OCI-M1 (cell line): ENCODE data around the gene ZNF662.

ENCODE experiments used
- DNase-seq: peaks from one replicate; lab custom pipeline; 2025; lab: John Stamatoyannopoulos, UW

Gene ZNF662

DNA sequence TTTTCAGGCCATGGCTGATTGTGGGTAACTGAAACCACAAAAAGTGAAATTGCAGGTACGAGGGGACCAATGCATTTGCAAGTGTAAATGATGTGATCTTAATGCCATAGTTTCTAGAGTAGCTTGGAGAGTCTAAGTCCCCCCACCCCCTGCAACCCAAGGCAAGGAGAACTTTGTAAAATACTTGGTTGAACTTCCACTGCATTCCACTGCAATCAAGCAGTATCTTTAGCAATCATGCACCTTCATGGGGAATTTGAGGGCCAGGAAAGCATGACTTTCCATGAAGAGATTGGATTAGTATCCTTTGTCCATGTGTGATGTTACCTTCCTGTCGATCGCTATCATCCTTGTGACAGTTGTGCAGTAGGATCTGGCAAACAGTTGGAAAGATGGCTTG is 18.9 kb upstream of the ZNF662 start:
- DNase-seq: no peak

DNA sequence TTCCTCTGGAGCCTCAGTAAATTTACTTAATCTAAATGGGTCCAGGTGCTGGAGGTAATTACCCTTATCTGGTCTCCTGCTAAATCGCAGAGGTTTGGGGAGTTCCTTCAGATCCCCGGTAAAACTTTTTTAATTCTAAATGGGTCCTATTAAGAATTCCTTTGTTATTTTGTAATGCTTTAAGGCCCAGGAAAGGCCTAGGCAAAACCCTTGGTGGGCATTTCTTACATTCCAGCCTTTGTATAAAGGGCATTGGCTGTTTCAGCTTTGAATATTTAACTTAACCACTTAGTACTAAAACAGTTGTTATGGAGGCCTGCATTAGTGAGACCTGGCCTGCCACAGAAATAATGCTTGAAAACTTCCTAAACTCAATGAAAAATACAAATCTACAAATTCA is 14.9 kb upstream of the ZNF662 start:
- no peak for DNase-seq

DNA sequence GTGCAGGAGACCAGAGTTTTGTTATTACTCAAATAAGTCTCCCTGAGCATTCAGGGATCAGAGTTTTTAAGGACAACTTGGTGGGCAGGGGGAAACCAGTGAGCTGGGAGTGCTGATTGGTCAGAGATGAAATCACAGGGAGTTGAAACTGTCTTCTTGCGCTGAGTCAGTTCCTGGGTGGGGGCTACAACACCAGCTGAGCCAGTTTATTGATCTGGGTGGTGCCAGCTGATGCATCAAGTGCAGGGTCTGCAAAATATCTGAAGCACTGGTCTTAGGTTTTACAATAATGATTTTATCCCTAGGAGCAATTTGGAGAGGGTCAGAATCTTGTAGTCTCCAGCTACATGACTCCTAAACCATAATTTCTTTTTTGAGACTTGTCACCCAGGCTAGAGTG is 13.8 kb upstream of the ZNF662 start:
- no peak for DNase-seq

- no peak for DNase-seq
These were observed 13.1 kb upstream of the ZNF662 start for GRCh38 chr3:42892807-42893206.

DNA sequence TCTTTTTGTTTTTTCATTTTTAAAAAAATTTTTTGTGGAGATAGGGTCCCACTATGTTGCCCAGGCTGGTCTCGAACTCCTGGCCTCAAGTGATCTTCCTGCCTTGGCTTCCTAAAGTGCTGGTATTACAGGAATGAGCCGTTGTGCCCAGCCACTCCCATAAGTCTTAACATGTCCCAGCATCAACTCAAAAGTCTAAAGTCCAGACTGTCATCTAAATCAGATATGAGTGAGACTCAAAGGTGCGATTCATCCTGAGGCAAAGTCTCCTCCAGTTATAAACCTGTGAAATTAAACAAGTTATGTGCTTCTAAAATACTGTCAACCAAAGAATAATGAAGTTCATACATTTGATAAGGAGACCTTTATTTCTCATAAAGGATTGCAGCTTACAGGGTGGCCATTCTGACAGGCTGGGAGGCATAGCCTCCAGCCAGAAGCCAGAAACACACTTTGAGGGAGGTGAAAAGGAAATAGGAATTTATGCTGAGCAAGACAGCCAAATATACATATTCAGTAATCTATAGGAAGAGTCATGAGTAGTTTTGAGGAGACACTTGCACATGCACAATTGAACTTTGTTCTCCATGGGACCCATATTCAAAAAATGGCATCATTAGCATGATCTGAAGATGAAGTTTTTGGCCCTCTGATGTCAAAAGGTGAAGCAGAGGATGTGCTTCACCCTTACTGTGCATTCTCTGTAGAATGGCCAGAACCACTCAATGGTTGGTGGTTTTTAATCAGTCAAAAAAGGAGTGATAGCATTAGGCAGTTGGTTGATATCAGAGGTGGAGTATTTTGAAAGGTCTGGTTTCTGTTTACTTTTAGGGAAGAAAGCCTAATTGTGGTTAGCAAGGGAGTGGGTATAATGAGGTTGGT is 11.0 kb upstream of the ZNF662 start:
- peak; percentile 48 for DNase-seq

GRCh38 chr3:42895580-42895868 is 10.4 kb upstream of the ZNF662 start:
- peak; percentile 48 for DNase-seq

DNA sequence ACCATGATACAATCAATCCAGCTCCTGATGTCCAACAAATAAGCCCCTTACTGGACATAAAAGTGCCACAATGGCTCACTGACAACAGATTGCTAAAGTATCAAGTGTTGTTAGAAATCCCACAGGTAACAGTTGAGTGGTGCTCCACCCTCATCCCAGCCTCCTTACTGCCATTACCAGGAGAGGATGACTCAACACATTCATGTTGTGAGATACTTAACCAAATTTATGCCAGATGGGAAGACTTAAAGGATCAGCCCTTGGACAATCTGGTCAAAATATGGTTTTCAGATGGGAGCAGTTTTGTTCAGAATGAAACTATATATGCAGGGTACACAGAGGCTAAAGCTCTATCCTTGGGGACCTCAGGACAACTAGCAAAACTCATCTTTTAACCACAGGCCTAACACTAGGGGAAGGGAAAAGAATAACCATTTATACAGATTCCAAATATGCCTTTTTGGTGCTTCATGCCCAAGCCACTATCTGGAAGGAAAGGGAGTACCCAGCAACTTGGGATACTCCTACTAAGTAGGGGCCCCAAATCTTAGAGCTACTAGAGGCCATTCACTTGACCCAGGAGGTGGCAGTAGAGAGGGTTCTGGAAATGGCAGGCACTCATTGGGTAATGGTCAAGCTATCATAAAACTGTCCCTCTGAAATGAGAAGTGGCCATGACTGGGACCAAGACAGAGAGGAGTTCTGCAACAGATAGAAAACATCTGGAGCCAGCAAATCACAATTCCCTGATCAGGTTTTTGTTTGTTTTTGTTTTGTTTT is 6.9 kb upstream of the ZNF662 start:
- no peak for DNase-seq

- no peak for DNase-seq
These were observed 5.5 kb upstream of the ZNF662 start for GRCh38 chr3:42900226-42901072.

DNA sequence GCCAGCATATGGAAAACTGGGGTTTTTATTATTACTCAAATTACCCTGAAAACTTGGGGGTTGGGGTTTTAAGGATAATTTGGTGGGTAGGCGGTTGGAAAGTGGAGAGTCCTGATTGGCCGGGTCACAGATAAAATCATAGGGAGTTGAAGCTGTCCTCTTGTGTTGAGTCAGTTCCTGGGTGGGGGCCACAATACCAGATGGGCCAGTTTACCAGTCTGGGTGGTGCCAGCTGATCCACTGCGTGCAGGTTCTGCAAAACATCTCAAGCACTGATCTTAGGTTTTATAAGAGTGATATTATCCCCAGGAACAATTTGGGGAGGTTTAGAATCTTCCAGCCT is 4.9 kb upstream of the ZNF662 start:
- no peak for DNase-seq

DNA sequence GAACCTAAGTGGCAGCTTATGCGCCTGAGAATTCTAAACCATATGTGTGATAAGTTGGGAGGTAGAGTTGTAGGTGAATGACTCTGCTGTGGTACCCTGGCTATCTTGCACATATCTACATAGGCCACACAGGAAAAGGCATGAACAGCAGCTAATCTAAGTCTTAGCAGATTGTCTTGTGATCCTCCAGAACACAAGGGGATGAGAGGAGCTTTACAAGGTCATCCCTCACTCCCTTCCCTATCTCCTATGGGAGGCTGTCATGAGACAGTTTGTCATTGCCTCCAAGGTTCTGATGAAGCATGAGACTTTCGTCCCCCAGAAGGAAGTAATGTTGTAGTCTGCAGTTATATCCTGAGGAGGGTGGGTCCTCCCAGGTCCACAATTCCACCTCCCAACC is 3.7 kb upstream of the ZNF662 start:
- no peak for DNase-seq

GRCh38 chr3:42904076-42904475 is 1.9 kb upstream of the ZNF662 start:
- DNase-seq: no peak

- no peak for DNase-seq
These were observed 237 bp upstream of the ZNF662 start for GRCh38 chr3:42905740-42906069.

GRCh38 chr3:42906848-42907183 is 874 bp downstream of the ZNF662 start:
- DNase-seq: no peak

DNA sequence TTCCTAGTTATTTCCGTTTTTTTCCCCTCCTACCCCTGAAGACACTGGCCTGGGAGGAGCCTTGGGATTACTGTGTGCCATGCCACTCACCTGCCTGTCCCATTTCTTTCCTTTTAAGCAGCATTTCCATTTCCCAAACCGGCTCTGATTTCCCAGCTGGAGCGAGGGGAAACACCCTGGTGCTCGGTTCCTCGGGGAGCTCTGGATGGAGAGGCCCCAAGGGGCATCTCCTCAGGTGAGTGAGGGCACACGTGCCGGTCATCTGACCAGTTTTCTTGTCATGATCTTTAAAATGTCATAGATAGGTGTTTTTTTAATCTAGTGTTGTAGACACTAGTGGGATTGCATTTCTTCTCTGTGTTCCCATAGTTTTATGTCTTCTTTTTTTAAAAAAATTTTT is 2.7 kb downstream of the ZNF662 start:
- no peak for DNase-seq

GRCh38 chr3:42911551-42911950 is 5.6 kb downstream of the ZNF662 start:
- DNase-seq: no peak

DNA sequence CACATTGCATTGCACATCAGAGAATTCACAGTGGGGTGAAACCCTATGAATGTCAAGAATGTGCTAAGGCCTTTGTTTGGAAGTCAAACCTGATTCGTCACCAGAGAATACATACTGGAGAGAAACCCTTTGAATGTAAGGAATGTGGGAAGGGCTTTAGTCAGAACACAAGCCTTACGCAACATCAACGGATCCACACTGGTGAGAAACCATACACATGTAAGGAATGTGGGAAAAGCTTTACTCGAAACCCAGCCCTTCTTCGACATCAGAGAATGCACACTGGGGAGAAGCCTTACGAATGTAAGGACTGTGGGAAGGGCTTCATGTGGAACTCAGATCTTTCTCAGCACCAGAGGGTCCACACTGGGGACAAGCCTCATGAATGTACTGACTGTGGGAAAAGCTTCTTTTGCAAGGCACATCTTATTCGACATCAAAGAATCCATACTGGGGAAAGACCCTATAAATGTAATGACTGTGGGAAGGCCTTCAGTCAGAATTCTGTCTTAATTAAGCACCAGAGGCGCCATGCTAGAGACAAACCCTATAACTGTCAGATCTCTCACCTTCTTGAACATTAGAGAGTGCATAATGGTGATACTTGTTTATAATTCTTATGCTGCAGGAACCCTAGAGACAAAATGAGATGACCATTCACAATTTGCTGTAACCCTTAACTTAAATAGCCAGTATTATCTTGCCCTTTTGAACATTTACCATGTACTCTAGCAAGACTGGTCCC is 9.0 kb downstream of the ZNF662 start:
- no peak for DNase-seq

- no peak for DNase-seq
These were observed 17.7 kb downstream of the ZNF662 start for GRCh38 chr3:42923606-42924005.

- DNase-seq: no peak
These were observed 20.4 kb downstream of the ZNF662 start for GRCh38 chr3:42926310-42926709.

DNA sequence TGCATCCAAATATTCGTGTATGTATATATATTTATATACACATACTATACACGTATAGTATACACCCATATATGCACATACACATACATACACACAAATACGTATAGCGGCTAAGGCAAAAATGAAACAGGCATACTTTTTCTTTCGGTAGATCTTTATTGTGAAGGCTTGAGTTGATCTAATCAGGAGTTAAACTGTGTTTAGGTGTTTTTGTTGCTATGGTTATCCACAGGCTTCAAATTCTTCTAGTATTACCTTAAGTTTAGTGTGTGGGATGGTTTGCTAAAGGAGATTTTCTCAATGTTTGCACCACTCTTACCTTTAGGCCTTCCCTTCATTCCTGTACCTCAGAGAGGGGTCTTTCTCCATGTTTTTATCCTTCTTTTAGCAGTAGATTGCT is 28.2 kb downstream of the ZNF662 start:
- no peak for DNase-seq

- DNase-seq: no peak
These were observed 29.0 kb downstream of the ZNF662 start for GRCh38 chr3:42934910-42935309.

- no peak for DNase-seq
These were observed 29.5 kb downstream of the ZNF662 start for GRCh38 chr3:42935472-42935871.
